K562 (cell line): Measurements from ENCODE around the gene PELI2.

ENCODE experiments used
- ATF3 ChIP-seq, 2 experiments: fragments of 450-650 bp in 1 of 2; sonication (generic) in 1 of 2; formaldehyde crosslinking in 1 of 2; IDR thresholded peaks in 1 of 2; conservative IDR thresholded peaks in 1 of 2; 2 replicates each; pipeline versions ENCODE4 v1.6.1 to v1.8.1; 2016 to 2023; ENCODE audit warnings: mild to moderate bottlenecking in 2 of 2, moderate library complexity in 2 of 2, inconsistent platforms in 1 of 2, missing genetic modification reagents in 1 of 2
- CHD2 ChIP-seq: IDR thresholded peaks from 2 replicates; pipeline ENCODE4 v1.6.1; 2011; ENCODE audit warnings: low read depth, low read length
- CREB1 ChIP-seq, 2 experiments: sonication (generic) in 1 of 2; formaldehyde crosslinking in 1 of 2; IDR thresholded peaks; 2 replicates each; pipeline versions ENCODE4 v1.6.1 to v1.8.0; 2012 to 2022; ENCODE audit warnings: inconsistent platforms in 1 of 2, mild to moderate bottlenecking in 1 of 2, missing genetic modification reagents in 1 of 2, moderate library complexity in 1 of 2
- HNRNPL ChIP-seq: fragments of 200-400 bp; formaldehyde crosslinking; IDR thresholded peaks from 2 replicates; pipeline ENCODE4 v1.6.1; 2017; ENCODE audit warnings: low read depth, mild to moderate bottlenecking, low read length
- NFE2 ChIP-seq: IDR thresholded peaks from 2 replicates; pipeline ENCODE4 v1.6.1; 2014; ENCODE audit warnings: antibody characterized with exemption, low read depth
- NFXL1 ChIP-seq: fragments of 450-650 bp; formaldehyde crosslinking; IDR thresholded peaks from 2 replicates; pipeline ENCODE4 v1.4.0; 2021; ENCODE audit warnings: mild to moderate bottlenecking
- PTBP1 ChIP-seq: fragments of 200-400 bp; formaldehyde crosslinking; IDR thresholded peaks from 2 replicates; pipeline ENCODE4 v1.6.1; 2017; ENCODE audit warnings: low read depth, low read length
- TBP ChIP-seq: optimal IDR thresholded peaks from 2 replicates; pipeline ENCODE3; 2011; ENCODE audit warnings: low read depth, low read length, improper control_type of control experiment
- ZFP91 ChIP-seq: sonication (generic); formaldehyde crosslinking; IDR thresholded peaks from 2 replicates; pipeline ENCODE4 v1.8.0; 2022; ENCODE audit warnings: mild to moderate bottlenecking, missing genetic modification reagents
- ZNF274 ChIP-seq: IDR thresholded peaks from 2 replicates; pipeline ENCODE4 v1.6.1; 2011; ENCODE audit warnings: low read depth, mild to moderate bottlenecking, low read length, moderate library complexity, borderline replicate concordance

- TF ChIP-seq NFE2 (no peak), ZFP91 (CRISPR knock-in tag) (no peak), CREB1 (IDR thresholded peaks at IDR 0.05) (no peak), CREB1 (CRISPR knock-in tag; IDR thresholded peaks at IDR 0.05) (no peak), NFXL1 (CRISPR knock-in tag) (no peak), CHD2 (no peak), HNRNPL (no peak), PTBP1 (no peak), ZNF274 (no peak), ATF3 (IDR thresholded peaks at IDR 0.05) (no peak), ATF3 (CRISPR knock-in tag; conservative IDR thresholded peaks at IDR 0.05) (no peak), TBP (no peak)
Measured at GRCh38 chr14:56187736-56188135, 69.5 kb downstream of the PELI2 start.
